ENCODE data around the gene ADARB2. TPM values are rescaled to one million over a fixed set of nuclear protein-coding genes. Genes with fewer than 3 reads are reported as not detected.

Gene ADARB2
- polyA plus RNA-seq, 1 of the 3 experiments (the other 2 are of a cell fraction): not detected

GRCh38 chr10:1671366-1672000 lies 65.8 kb downstream of the ADARB2 start:
- no peaks in the 10 kb centered on the region; a peak in 1 of 4 replicates for H3K4me1 ChIP-seq (ENCODE audit: control insufficient read depth in 1 of 2, insufficient read depth in 2 of 2, low read depth in 1 of 2, low read length in 1 of 2)
- H3K9me3 ChIP-seq: no peaks in the 10 kb centered on the region
- H3F3A ChIP-seq (replicated peaks; ENCODE audit: insufficient read depth): no peaks in the 10 kb centered on the region
- TF ChIP-seq, protein P1, sequence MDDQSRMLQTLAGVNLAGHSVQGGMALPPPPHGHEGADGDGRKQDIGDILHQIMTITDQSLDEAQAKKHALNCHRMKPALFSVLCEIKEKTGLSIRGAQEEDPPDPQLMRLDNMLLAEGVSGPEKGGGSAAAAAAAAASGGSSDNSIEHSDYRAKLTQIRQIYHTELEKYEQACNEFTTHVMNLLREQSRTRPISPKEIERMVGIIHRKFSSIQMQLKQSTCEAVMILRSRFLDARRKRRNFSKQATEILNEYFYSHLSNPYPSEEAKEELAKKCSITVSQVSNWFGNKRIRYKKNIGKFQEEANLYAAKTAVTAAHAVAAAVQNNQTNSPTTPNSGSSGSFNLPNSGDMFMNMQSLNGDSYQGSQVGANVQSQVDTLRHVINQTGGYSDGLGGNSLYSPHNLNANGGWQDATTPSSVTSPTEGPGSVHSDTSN (IDR thresholded peaks at IDR 0.05): no peak
- no peak for TF ChIP-seq RCOR1 (IDR thresholded peaks at IDR 0.05; ENCODE audit: low read length)
- TF ChIP-seq, protein P2, sequence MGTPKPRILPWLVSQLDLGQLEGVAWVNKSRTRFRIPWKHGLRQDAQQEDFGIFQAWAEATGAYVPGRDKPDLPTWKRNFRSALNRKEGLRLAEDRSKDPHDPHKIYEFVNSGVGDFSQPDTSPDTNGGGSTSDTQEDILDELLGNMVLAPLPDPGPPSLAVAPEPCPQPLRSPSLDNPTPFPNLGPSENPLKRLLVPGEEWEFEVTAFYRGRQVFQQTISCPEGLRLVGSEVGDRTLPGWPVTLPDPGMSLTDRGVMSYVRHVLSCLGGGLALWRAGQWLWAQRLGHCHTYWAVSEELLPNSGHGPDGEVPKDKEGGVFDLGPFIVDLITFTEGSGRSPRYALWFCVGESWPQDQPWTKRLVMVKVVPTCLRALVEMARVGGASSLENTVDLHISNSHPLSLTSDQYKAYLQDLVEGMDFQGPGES (IDR thresholded peaks at IDR 0.05; ENCODE audit: low read depth, low read length): no peak
- TF ChIP-seq TAF1 (IDR thresholded peaks at IDR 0.05; ENCODE audit: borderline replicate concordance, low read depth, low read length): no peak
- no peak overlapping the region for H2AFZ ChIP-seq (ENCODE audit: low read depth)
- DNase-seq: no peak
- H3K9ac ChIP-seq: no peak overlapping the region
- 63% methylated on average over 16 of the region's 20 CpGs for WGBS (ENCODE audit: low lambda C conversion rate)
- H3K9me2 ChIP-seq: no peaks in the 10 kb centered on the region
- no peak overlapping the region for H3K4me3 ChIP-seq (ENCODE audit: low read depth in 2 of 2, low read length in 1 of 2)
- no peaks in the 10 kb centered on the region for H3K27me3 ChIP-seq (ENCODE audit: insufficient read depth)
- H3K27ac ChIP-seq (ENCODE audit: low read depth in 2 of 2, low read length in 1 of 2): no peak overlapping the region
- no peaks in the 10 kb centered on the region for H4K20me1 ChIP-seq (ENCODE audit: insufficient read depth)
- H3K4me2 ChIP-seq: no peak overlapping the region
- ChIA-PET POLR2A (no interaction called here), CTCF (no interaction called here)
- no peaks in the 10 kb centered on the region for H3K36me3 ChIP-seq (replicated peaks in 1 of 2; ENCODE audit: control insufficient read depth in 1 of 2, insufficient read depth in 2 of 2, low read length in 1 of 2)
- no peaks in the 10 kb centered on the region for H3K79me2 ChIP-seq (ENCODE audit: insufficient read depth)

DNA sequence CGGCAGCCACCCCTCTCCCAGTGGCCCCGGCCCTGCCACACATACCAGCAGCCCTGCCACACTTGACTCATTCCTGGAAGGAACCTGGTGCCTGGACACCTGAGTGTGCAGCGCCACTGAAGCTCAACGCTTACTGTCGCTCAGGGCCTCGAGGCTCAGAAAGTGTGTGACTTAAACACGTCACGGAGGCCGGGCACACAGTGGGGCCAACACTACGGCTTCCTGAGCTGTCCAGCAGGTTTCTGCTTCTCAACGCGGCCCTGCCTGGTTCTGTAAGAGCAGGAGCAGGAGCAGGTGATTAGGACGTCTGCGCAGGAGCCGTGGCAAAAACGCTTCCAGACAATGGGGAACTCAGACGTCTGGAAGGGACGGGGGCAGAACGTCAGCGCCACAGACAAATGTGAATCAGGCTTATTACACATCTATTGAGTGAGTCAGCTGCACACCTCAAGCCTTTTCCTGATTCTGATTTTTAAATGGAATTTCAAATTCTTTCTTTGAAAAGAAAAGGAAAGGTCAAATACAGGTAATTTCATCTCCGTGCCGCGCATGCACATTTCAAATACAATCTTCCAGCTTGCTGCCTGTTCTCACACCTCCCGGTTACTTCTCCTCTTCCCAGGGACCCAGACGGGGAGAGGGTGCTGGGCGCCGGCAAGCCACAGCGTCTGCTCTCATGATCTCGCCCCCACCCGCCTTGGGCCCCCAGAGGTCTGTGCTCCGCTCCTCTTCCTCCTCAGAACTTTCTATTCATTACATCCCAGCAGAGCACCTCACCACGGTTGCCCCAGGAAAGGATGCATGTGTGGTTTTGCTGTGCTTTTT lies 66.6 kb downstream of the ADARB2 start:
- 49% methylated on average over 28 of the region's 32 CpGs for WGBS (ENCODE audit: low lambda C conversion rate)
- POLR2A ChIA-PET: no interaction called here

More for the DNA sequence above, 66.6 kb downstream of the ADARB2 start:
- no peak overlapping the region for H2AFZ ChIP-seq (ENCODE audit: low read depth)
- H3K36me3 ChIP-seq (replicated peaks in 1 of 2; ENCODE audit: control insufficient read depth in 1 of 2, insufficient read depth in 2 of 2, low read length in 1 of 2): no peaks in the 10 kb centered on the region
- CTCF ChIA-PET: no interaction called here
- H3K4me3 ChIP-seq (ENCODE audit: low read depth in 2 of 2, low read length in 1 of 2): no peak overlapping the region
- H3K79me2 ChIP-seq (ENCODE audit: insufficient read depth): no peaks in the 10 kb centered on the region
- no peaks in the 10 kb centered on the region; a peak in 1 of 4 replicates for H3K4me1 ChIP-seq (ENCODE audit: control insufficient read depth in 1 of 2, insufficient read depth in 2 of 2, low read depth in 1 of 2, low read length in 1 of 2)
- no peak overlapping the region for H3K4me2 ChIP-seq
- no peaks in the 10 kb centered on the region for H3K9me3 ChIP-seq
- H3F3A ChIP-seq (replicated peaks; ENCODE audit: insufficient read depth): no peaks in the 10 kb centered on the region
- no peak overlapping the region for H3K9ac ChIP-seq
- H3K27ac ChIP-seq (ENCODE audit: low read depth in 2 of 2, low read length in 1 of 2): no peak overlapping the region
- no peaks in the 10 kb centered on the region for H4K20me1 ChIP-seq (ENCODE audit: insufficient read depth)
- H3K9me2 ChIP-seq: no peaks in the 10 kb centered on the region
- TF ChIP-seq RCOR1 (IDR thresholded peaks at IDR 0.05; ENCODE audit: low read length) (no peak), EZH2phosphoT487 (IDR thresholded peaks at IDR 0.05; ENCODE audit: borderline replicate concordance, low read depth) (no peak), RFX5 (IDR thresholded peaks at IDR 0.05; ENCODE audit: low read length) (no peak), GATA2 (CRISPR knock-in tag; IDR thresholded peaks at IDR 0.05) (no peak), CTCF (IDR thresholded peaks at IDR 0.05) (no peak), MEF2A (IDR thresholded peaks at IDR 0.05; ENCODE audit: borderline replicate concordance, low read depth) (no peak), TAF1 (IDR thresholded peaks at IDR 0.05; ENCODE audit: borderline replicate concordance, low read depth, low read length) (no peak), TCF12 (IDR thresholded peaks at IDR 0.05) (no peak), POLR2AphosphoS5 (IDR thresholded peaks at IDR 0.05; ENCODE audit: low read depth, low read length) (no peak), SIN3A (IDR thresholded peaks at IDR 0.05; ENCODE audit: borderline replicate concordance, low read depth, low read length) (no peak), ELF1 (IDR thresholded peaks at IDR 0.05) (no peak), FOXJ3 (CRISPR knock-in tag; IDR thresholded peaks at IDR 0.05) (no peak)
- TF ChIP-seq, protein P1 (IDR thresholded peaks at IDR 0.05): no peak
- TF ChIP-seq, protein P3, sequence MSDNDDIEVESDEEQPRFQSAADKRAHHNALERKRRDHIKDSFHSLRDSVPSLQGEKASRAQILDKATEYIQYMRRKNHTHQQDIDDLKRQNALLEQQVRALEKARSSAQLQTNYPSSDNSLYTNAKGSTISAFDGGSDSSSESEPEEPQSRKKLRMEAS (IDR thresholded peaks at IDR 0.05; ENCODE audit: low read depth): no peak
- no peaks in the 10 kb centered on the region for H3K27me3 ChIP-seq (ENCODE audit: insufficient read depth)
- DNase-seq: no peak
